Esophagus mucosa (tissue), 1 donor: ENCODE data around the gene CDH5. TPM values are rescaled to one million over a fixed set of nuclear protein-coding genes. Genes with fewer than 3 reads are reported as not detected.

Experiments
- ATAC-seq: fragments of 200-7000 bp; cut with Tn5 transposase; one replicate; pipeline ENCODE4 v1.9.1; 2020
- total RNA-seq: library from RNA; stranded (reverse); gene quantifications from one replicate; pipeline ENCODE4 v1.2.4, GENCODE V29; 2023
- donor health status: DM: yes; HTN: yes; CAD: no.

The CDH5 gene
- total RNA-seq, result 5.3 TPM

- peak; percentile 36 for ATAC-seq
Observed at GRCh38 chr16:66366433-66367299, at the start of gene CDH5. TSS of gene CDH5 (plus strand) at chr16:66366691. CDS start at chr16:66379338, 12,647 bp downstream.

GRCh38 chr16:66318505-66318904, 48.0 kb upstream of the CDH5 start:
- ATAC-seq, result no peak

GRCh38 chr16:66320774-66321173, 45.7 kb upstream of the CDH5 start:
- no peak for ATAC-seq

GRCh38 chr16:66322174-66322573, 44.3 kb upstream of the CDH5 start:
- ATAC-seq, result no peak

- ATAC-seq, result peak; percentile 31
Observed at GRCh38 chr16:66324815-66325515, 41.5 kb upstream of the CDH5 start.

GRCh38 chr16:66325717-66326376, 40.6 kb upstream of the CDH5 start:
- no peak for ATAC-seq

GRCh38 chr16:66326991-66327513, 39.4 kb upstream of the CDH5 start:
- ATAC-seq, result no peak

GRCh38 chr16:66328282-66328681, 38.2 kb upstream of the CDH5 start:
- ATAC-seq, result no peak

- ATAC-seq, result peak; percentile 50
Observed at GRCh38 chr16:66331464-66331863, 35.0 kb upstream of the CDH5 start.

GRCh38 chr16:66332634-66333610, 33.6 kb upstream of the CDH5 start:
- ATAC-seq, result no peak

- no peak for ATAC-seq
Observed at GRCh38 chr16:66334853-66335574, 31.5 kb upstream of the CDH5 start.

- ATAC-seq, result no peak
Observed at GRCh38 chr16:66335704-66336329, 30.7 kb upstream of the CDH5 start.

- ATAC-seq, result no peak
Observed at GRCh38 chr16:66337463-66338188, 28.9 kb upstream of the CDH5 start.

GRCh38 chr16:66342294-66342900, 24.1 kb upstream of the CDH5 start:
- no peak for ATAC-seq

- ATAC-seq, result no peak
Observed at GRCh38 chr16:66344533-66345145, 21.9 kb upstream of the CDH5 start.

GRCh38 chr16:66346221-66346620, 20.3 kb upstream of the CDH5 start:
- peak; percentile 16 for ATAC-seq

- ATAC-seq, result no peak
Observed at GRCh38 chr16:66352304-66352703, 14.2 kb upstream of the CDH5 start.

GRCh38 chr16:66353055-66353454, 13.4 kb upstream of the CDH5 start:
- ATAC-seq, result peak; percentile 29
